Measurements from ENCODE around the gene NPAS3. TPM values are rescaled to one million over a fixed set of nuclear protein-coding genes. Genes with fewer than 3 reads are reported as not detected.

The NPAS3 gene
- total and polyA plus RNA-seq, 2 of the 8 experiments (the other 6 are each of a cell fraction or from before 2014, with no cell fraction given): 0.11 to 0.60 TPM

DNA sequence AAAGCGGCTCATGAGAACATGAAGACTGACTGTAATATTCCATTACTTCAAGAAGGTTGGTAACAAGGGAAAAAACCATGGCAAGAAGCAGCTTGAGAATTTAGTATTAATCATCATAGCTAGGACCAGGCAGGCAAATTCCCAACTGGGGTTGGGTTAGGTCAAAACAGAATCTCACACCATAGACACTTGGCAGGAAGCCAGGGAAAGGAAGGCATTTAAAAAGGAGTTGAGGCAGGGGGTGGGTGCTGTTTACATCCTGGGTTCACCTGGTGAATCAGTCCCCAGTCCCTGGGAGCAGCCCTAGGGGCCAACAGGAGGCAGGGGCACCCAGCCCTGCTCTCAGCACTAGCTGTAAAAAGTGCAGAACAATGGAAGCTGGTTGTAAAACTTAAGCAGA is 903.6 kb downstream of the NPAS3 start:
- POLR2A ChIA-PET (ENCODE audit: partially characterized antibody): no interaction called here
- DNase-seq (ENCODE audit: low read depth in 1 of 2, low spot score in 2 of 2) (no peak), FAIRE-seq (no peak)
- Histone ChIP-seq H4K5ac (ENCODE audit: insufficient read length, low read depth, low read length) (no peak overlapping the region), H3K79me1 (ENCODE audit: low read depth, low read length) (no peaks in the 10 kb centered on the region), H3K27me3 (replicated peaks in 1 of 4; ENCODE audit: control insufficient read depth in 3 of 4, extremely low read depth in 1 of 4, insufficient read depth in 3 of 4, low read length in 3 of 4) (no peaks in the 10 kb centered on the region), H3K4me1 (replicated peaks in 1 of 4; ENCODE audit: control insufficient read depth in 3 of 4, insufficient read depth in 4 of 4, low read length in 3 of 4) (peaks cover 0 to under 1% (median 0%) of the 10 kb centered on the region in 4 experiments; a peak in 2 of 7 replicates), H2AK5ac (ENCODE audit: low read depth, low read length) (no peak overlapping the region), H2AFZ (ENCODE audit: low read length) (no peak overlapping the region), H3K14ac (ENCODE audit: insufficient read length) (no peak overlapping the region), H3K27ac (ENCODE audit: low read depth, low read length) (no peak overlapping the region), H2BK12ac (ENCODE audit: low read depth, low read length) (no peak overlapping the region), H2BK20ac (ENCODE audit: low read length) (no peak overlapping the region), H3K4ac (replicated peaks; ENCODE audit: insufficient read length, low read depth, low read length) (no peak overlapping the region), H4K20me1 (replicated peaks in 1 of 2; ENCODE audit: control insufficient read depth in 1 of 2, insufficient read depth in 2 of 2, low read length in 2 of 2) (no peaks in the 10 kb centered on the region), H3K79me2 (ENCODE audit: control insufficient read depth in 1 of 2, insufficient read depth in 2 of 2, low read length in 2 of 2) (no peaks in the 10 kb centered on the region), H3K36me3 (ENCODE audit: control insufficient read depth in 2 of 4, insufficient read depth in 4 of 4, low read length in 3 of 4) (no peaks in the 10 kb centered on the region), H4K8ac (ENCODE audit: extremely low read depth, insufficient read depth, low read length) (no peak overlapping the region), H3K9ac (replicated peaks in 1 of 4; ENCODE audit: extremely low read depth in 1 of 4, low read depth in 3 of 4, low read length in 3 of 4) (no peak overlapping the region), H3K9me3 (ENCODE audit: insufficient read depth in 2 of 2, low read depth in 1 of 2, low read length in 1 of 2) (no peaks in the 10 kb centered on the region), H3K23me2 (ENCODE audit: low read depth, low read length) (no peaks in the 10 kb centered on the region; the same call in 1 of the 2 replicates), H3K23ac (ENCODE audit: insufficient read length) (no peak overlapping the region), H4K91ac (replicated peaks; ENCODE audit: insufficient read length, low read length) (no peak overlapping the region), H2BK5ac (ENCODE audit: low read depth, low read length) (no peak overlapping the region), H2BK120ac (replicated peaks; ENCODE audit: low read depth, low read length) (no peak overlapping the region), H2BK15ac (ENCODE audit: low read length) (no peak overlapping the region), H3K4me3 (ENCODE audit: extremely low read depth in 1 of 4, insufficient read depth in 2 of 4, low read depth in 3 of 4, low read length in 4 of 4) (no peak overlapping the region), H3K4me2 (ENCODE audit: insufficient read depth in 1 of 2, low read depth in 2 of 2, low read length in 2 of 2) (no peak overlapping the region), H3K56ac (replicated peaks; ENCODE audit: insufficient read length, low read depth, low read length) (no peak overlapping the region), H3K18ac (ENCODE audit: extremely low read depth, low read length) (no peak overlapping the region)
- CTCF ChIA-PET (ENCODE audit: partially characterized antibody): interaction anchor here (0.6 to 6.8 kb wide), 10 partner anchors 9 to 481 kb away, joined by 3 to 88 read pairs (median 4); no protein-coding TSS in a partner anchor
- no peak for TF ChIP-seq CHD2 (IDR thresholded peaks at IDR 0.05; ENCODE audit: low read length)
- 86% methylated on average over 1 of the region's 1 CpG; no CpG with 5 or more reads in 1 of the 2 experiments for WGBS, 2 experiments (ENCODE audit: extremely low coverage in 1 of 2, insufficient coverage in 1 of 2, insufficient read length in 1 of 2, insufficient replicate concordance in 2 of 2, low coverage in 1 of 2, low lambda C conversion rate in 2 of 2, missing lambda C conversion rate in 1 of 2)

All from H1 (cell line).